Fibroblast of skin of abdomen (primary cell): ENCODE results near the gene C4A.
"Not testable (repeated sequence)": the region's sequence is repeated elsewhere in the genome, so short reads cannot be mapped to it uniquely, and the experiment has no call there.

Experiments used
- DNase-seq: peaks from one replicate; pipeline ENCODE4 v3.0.0-alpha.2; 2013

Gene C4A

GRCh38 chr6:31961616-31962015 is 20.2 kb upstream of the C4A start:
- DNase-seq: no peak

- DNase-seq: no peak
Observed at GRCh38 chr6:31963921-31964320, 17.9 kb upstream of the C4A start.

- no peak for DNase-seq
Observed at GRCh38 chr6:31965700-31966099, 16.2 kb upstream of the C4A start.

- DNase-seq: no peak
Observed at GRCh38 chr6:31966506-31966905, 15.4 kb upstream of the C4A start.

- DNase-seq: no peak
Observed at GRCh38 chr6:31966997-31967925, 14.6 kb upstream of the C4A start.

GRCh38 chr6:31967926-31968320 is 13.9 kb upstream of the C4A start:
- no peak for DNase-seq

GRCh38 chr6:31968326-31968725 is 13.5 kb upstream of the C4A start:
- DNase-seq: no peak

GRCh38 chr6:31968791-31969711 is 12.8 kb upstream of the C4A start:
- no peak for DNase-seq

- no peak for DNase-seq
Observed at GRCh38 chr6:31969712-31970603, 11.9 kb upstream of the C4A start.

- DNase-seq: no peak
Observed at GRCh38 chr6:31970604-31971271, 11.1 kb upstream of the C4A start.

GRCh38 chr6:31971279-31971992 is 10.4 kb upstream of the C4A start:
- no peak for DNase-seq

GRCh38 chr6:31971993-31972708 is 9.7 kb upstream of the C4A start, which contains the start of gene DXO:
TSS of gene DXO (minus strand) at chr6:31972138. CDS start at chr6:31971675, 463 bp downstream.
- peak; percentile 99 for DNase-seq

GRCh38 chr6:31972709-31973350 is 9.0 kb upstream of the C4A start:
- no peak for DNase-seq

GRCh38 chr6:31976065-31976464 is 5.8 kb upstream of the C4A start:
- DNase-seq: not testable (repeated sequence)

GRCh38 chr6:31977816-31978431 is 3.9 kb upstream of the C4A start:
- DNase-seq: no peak

- no peak for DNase-seq
Observed at GRCh38 chr6:31978831-31979230, 3.0 kb upstream of the C4A start.

GRCh38 chr6:31979238-31979898 is 2.5 kb upstream of the C4A start:
- no peak for DNase-seq

GRCh38 chr6:31980195-31980876 is 1.5 kb upstream of the C4A start:
- not testable (repeated sequence) for DNase-seq
